Erythroblast (primary cell): Measurements from ENCODE around the gene RNF212B.

Experiments used
- GATA1 ChIP-seq: IDR thresholded peaks from 2 replicates; pipeline ENCODE4 v1.6.1; 2011; ENCODE audit warnings: low read depth, mild to moderate bottlenecking, control low read depth, low read length, moderate library complexity
- POLR2A ChIP-seq: IDR thresholded peaks from 2 replicates; pipeline ENCODE4 v1.6.1; 2011; ENCODE audit warnings: mild to moderate bottlenecking, low read length

- no peak for TF ChIP-seq POLR2A
- TF ChIP-seq GATA1: no peak
Observed at GRCh38 chr14:23248601-23249000, 10.9 kb downstream of the RNF212B start.
